ENCODE measurements around the gene GPHN. TPM values are rescaled to one million over a fixed set of nuclear protein-coding genes. Genes with fewer than 3 reads are reported as not detected.
A peak's percentile ranks its signal among the peaks of the same experiment; 100 is the strongest.

Gene GPHN
- polyA plus RNA-seq, 1 of the 3 experiments (the other 2 are of a cell fraction): 6.9 TPM

- TF ChIP-seq FOSL2 (IDR thresholded peaks at IDR 0.05; ENCODE audit: borderline replicate concordance, low read depth) (no peak), MAX (IDR thresholded peaks at IDR 0.05; ENCODE audit: low read depth) (peak; percentile 61; the same call in 1 of the 2 replicates), GABPA (IDR thresholded peaks at IDR 0.05; ENCODE audit: low read depth) (no peak; the same call in 1 of the 2 replicates), NRF1 (IDR thresholded peaks at IDR 0.05; ENCODE audit: low read depth, low read length) (peak; percentile 61), REST (IDR thresholded peaks at IDR 0.05; ENCODE audit: low read depth, low read length) (no peak), RAD21 (IDR thresholded peaks at IDR 0.05; ENCODE audit: low read length) (peak; percentile 18), SIN3A (IDR thresholded peaks at IDR 0.05; ENCODE audit: borderline replicate concordance, low read depth, low read length) (peak; percentile 80; the same call in 1 of the 2 replicates), MXI1 (IDR thresholded peaks at IDR 0.05; ENCODE audit: low read depth, low read length) (peak; percentile 62)
These were observed at the start of gene GPHN (continued) for GRCh38 chr14:66507722-66508546.

GRCh38 chr14:66459603-66460002 is 48.3 kb upstream of the GPHN start:
- Histone ChIP-seq H3K27me3 (ENCODE audit: insufficient read depth) (no peaks in the 10 kb centered on the region), H2AFZ (ENCODE audit: low read depth) (no peak overlapping the region), H3K9me2 (no peaks in the 10 kb centered on the region), H3K27ac (ENCODE audit: low read depth in 2 of 2, low read length in 1 of 2) (no peak overlapping the region), H3K4me3 (ENCODE audit: low read depth in 2 of 2, low read length in 1 of 2) (no peak overlapping the region), H4K20me1 (ENCODE audit: insufficient read depth) (no peaks in the 10 kb centered on the region), H3K4me2 (no peak overlapping the region), H3K36me3 (replicated peaks in 1 of 2; ENCODE audit: control insufficient read depth in 1 of 2, insufficient read depth in 2 of 2, low read length in 1 of 2) (no peaks in the 10 kb centered on the region), H3K9ac (no peak overlapping the region), H3F3A (replicated peaks; ENCODE audit: insufficient read depth) (no peaks in the 10 kb centered on the region), H3K79me2 (ENCODE audit: insufficient read depth) (no peaks in the 10 kb centered on the region), H3K4me1 (ENCODE audit: control insufficient read depth in 1 of 2, insufficient read depth in 2 of 2, low read depth in 1 of 2, low read length in 1 of 2) (no peaks in the 10 kb centered on the region), H3K9me3 (no peaks in the 10 kb centered on the region)
- ChIA-PET POLR2A (no interaction called here), CTCF (interaction anchor here (1.0 to 1.7 kb wide), 2 partner anchors 9 to 17 kb away, joined by 4 to 8 read pairs; no protein-coding TSS in a partner anchor)
- TF ChIP-seq CTCF (IDR thresholded peaks at IDR 0.05) (no peak), GATA2 (CRISPR knock-in tag; IDR thresholded peaks at IDR 0.05) (no peak)
- DNase-seq: no peak

Data from SK-N-SH (cell line).